ENCODE measurements around the gene TEKT2.

DNA sequence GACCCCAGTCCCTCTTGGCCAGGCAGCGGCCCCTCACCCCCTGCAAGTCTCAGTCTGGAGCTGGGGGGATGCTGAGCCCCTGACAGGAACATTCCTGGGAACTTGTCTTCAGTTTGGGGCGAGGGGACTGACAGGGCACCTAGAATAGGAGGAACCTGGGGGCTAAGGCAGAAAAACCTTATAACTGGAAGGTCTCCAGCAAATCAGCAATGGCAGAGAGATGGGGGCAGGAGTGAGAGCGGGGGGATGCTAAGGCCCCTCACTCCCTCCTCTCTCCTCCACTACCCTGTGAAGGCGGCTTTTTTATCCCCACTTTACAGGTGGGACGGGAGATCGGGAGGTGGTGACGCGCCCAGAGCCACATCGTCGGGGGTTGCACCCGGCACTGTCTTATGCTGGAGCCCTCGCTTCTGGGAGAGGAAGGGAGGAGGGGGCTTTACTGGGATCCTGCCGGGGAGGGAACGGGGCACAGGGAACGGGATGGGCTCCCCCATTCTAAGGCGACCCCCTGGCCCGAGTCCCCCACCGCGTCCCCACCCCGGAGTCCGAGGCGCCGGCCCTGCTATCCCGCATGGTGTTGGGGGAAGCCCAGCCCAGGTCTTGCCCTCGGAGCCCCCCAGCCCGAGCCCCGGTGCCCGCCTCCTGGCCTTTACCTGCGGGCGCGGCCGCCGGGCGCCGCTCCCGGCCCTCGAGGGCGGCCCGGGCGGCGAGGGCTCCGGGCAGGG, 40.7 kb downstream of the TEKT2 start:
- TF ChIP-seq, protein P1, sequence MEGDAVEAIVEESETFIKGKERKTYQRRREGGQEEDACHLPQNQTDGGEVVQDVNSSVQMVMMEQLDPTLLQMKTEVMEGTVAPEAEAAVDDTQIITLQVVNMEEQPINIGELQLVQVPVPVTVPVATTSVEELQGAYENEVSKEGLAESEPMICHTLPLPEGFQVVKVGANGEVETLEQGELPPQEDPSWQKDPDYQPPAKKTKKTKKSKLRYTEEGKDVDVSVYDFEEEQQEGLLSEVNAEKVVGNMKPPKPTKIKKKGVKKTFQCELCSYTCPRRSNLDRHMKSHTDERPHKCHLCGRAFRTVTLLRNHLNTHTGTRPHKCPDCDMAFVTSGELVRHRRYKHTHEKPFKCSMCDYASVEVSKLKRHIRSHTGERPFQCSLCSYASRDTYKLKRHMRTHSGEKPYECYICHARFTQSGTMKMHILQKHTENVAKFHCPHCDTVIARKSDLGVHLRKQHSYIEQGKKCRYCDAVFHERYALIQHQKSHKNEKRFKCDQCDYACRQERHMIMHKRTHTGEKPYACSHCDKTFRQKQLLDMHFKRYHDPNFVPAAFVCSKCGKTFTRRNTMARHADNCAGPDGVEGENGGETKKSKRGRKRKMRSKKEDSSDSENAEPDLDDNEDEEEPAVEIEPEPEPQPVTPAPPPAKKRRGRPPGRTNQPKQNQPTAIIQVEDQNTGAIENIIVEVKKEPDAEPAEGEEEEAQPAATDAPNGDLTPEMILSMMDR (IDR thresholded peaks at IDR 0.05 in 4 of 5, conservative IDR thresholded peaks at IDR 0.05 in 1 of 5) = no peak
- no peak for TF ChIP-seq POLR2A (IDR thresholded peaks at IDR 0.05)

All from gastrocnemius medialis (tissue), 4 donors.